Astrocyte of the cerebellum (primary cell): ENCODE data around the gene DCST1.

Experiments
- DNase-seq: peaks from one replicate; pipeline ENCODE4 v3.0.0-alpha.2; 2011; ENCODE audit warnings: low read depth
- H3K4me3 ChIP-seq: 2 replicates; pipeline ENCODE4 v1.5.1; 2011; ENCODE audit warnings: mild to moderate bottlenecking, low read depth, low read length, moderate library complexity
- CTCF ChIP-seq: IDR thresholded peaks from 2 replicates; pipeline ENCODE4 v1.5.1; 2012; ENCODE audit warnings: low read length, low read depth, moderate library complexity, mild to moderate bottlenecking; ENCODE audit errors: missing control alignments
- in situ Hi-C: cut with HindIII; loops from 2 replicates; pipeline ENCODE4 v1.10.0; 2017; ENCODE audit warnings: low sequenced_read_pairs

Gene DCST1

GRCh38 chr1:155038602-155039307 is 5.1 kb downstream of the DCST1 start:
- in situ Hi-C loops, result no loop called here

DNA sequence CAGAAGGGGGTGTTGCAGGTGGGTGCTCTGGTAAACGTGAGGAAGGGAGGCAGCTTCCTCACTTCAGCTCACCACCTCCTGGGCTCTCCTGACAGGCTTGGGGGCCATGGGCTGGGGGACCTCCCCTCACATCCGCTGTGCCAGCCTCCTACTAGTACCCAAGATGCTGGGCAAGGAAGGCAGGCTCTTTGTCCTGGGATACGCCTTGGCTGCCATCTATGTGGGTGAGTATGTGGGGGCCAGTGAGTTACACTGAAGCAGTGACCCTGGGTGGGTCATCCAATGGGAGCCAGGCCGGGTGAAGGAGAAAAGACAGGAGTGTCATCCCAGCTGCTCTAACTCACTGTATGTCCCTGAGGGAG is 5.7 kb downstream of the DCST1 start:
- no peak for TF ChIP-seq CTCF
- no peak for DNase-seq
- in situ Hi-C loops, result no loop called here
- no peak overlapping the region for H3K4me3 ChIP-seq

More at GRCh38 chr1:155038602-155039307, 5.1 kb downstream of the DCST1 start:
- no peak overlapping the region for H3K4me3 ChIP-seq
- TF ChIP-seq CTCF, result no peak
- no peak for DNase-seq

DNA sequence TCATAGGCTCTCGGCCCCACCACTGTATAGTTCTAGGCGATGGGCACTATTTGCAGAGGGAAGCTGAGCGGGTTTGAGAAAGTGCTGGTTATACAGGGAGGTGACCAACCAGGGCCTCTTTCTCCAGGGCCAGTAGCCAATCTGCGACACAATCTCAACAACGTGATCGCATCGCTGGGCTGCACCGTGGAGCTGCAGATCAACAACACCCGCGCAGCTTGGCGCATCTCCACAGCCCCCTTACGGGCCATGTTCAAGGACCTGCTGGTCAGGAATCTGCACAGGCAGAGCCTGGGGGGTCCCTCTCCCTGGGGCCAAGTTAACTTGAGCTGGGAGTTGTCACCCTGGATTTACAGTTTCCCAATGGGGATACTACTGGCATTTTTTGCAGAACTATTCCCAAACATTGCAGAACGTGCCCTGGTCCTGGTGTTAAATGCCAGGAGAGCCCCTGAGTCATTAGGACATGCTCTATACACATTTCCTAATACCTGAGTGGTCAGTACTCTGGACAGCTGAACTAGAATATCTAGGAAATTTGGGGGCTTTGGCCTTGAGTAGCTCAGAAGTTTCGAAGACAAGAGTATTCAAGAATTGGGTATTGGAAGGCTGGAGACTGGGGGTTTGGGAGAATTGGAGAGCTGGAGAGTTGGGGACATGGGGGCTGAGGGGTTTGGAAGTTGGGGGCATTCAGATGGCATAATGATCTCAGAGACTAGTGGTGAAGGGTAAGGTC is 6.9 kb downstream of the DCST1 start:
- in situ Hi-C loops, result no loop called here
- no peak for DNase-seq
- no peak for TF ChIP-seq CTCF
- no peak overlapping the region for H3K4me3 ChIP-seq

GRCh38 chr1:155042789-155043188 is 9.2 kb downstream of the DCST1 start:
- H3K4me3 ChIP-seq, result no peak overlapping the region
- no peak for DNase-seq
- no peak for TF ChIP-seq CTCF
- in situ Hi-C loops, result no loop called here

GRCh38 chr1:155043301-155043702 is 9.7 kb downstream of the DCST1 start:
- DNase-seq, result no peak
- TF ChIP-seq CTCF, result no peak
- in situ Hi-C loops, result no loop called here

DNA sequence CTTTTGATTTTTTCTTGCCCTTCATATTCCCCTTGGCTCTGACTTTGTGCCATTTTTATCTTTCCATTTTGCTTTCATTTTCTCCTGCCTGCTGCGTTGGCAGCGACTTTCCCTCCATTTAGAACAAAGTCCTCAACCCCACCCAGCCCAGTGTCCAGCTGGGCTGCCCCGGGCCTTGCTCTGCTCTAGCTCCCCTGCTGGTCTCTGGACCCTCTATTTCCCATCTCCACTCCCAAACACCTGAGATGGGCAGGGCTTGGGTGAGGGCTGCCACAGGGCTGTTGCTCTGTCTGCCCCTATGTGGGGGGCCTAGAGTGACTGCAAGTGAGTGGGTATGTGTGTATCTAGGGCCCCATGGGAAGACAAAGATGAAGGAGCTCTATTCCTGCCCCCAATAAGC is 10.2 kb downstream of the DCST1 start:
- in situ Hi-C loops, result no loop called here
- no peak for DNase-seq
- no peak overlapping the region for H3K4me3 ChIP-seq
- TF ChIP-seq CTCF, result no peak

More at GRCh38 chr1:155043301-155043702, 9.7 kb downstream of the DCST1 start:
- no peak overlapping the region for H3K4me3 ChIP-seq
